HepG2 (cell line): ENCODE results near the gene CRKL. TPM values are rescaled to one million over a fixed set of nuclear protein-coding genes. Genes with fewer than 3 reads are reported as not detected.

ENCODE experiments used
- ATAC-seq: fragments of 200-7000 bp; cut with Tn5 transposase; 3 replicates; pipeline ENCODE4 v1.9.1; 2020; ENCODE audit warnings: mild to moderate bottlenecking, moderate library complexity
- BruUV-seq: library from RNA; stranded (reverse); fragments of 400-500 nt; replicated peaks from 2 replicates; lab custom pipeline; 2021; lab: Mats Ljungman, UMichigan
- CTCF ChIA-PET: fragments of 300-600 bp; formaldehyde crosslinking; extraction: SDS; loops from one replicate; lab custom pipeline; 2021; ENCODE audit warnings: low total read pairs, inconsistent platforms, low intra/inter-chr PET ratio; lab: Yijun Ruan, JAX
- POLR2A ChIA-PET: fragments of 350-600 bp; sonication (Branson Sonifier 250); formaldehyde crosslinking; loops from one replicate; lab custom pipeline; 2020; ENCODE audit warnings: antibody characterized with exemption, inconsistent platforms; lab: Yijun Ruan, JAX
- DNase-seq: peaks from one replicate; pipeline ENCODE4 v3.0.0-alpha.2; 2015; ENCODE audit warnings: low spot score
- FAIRE-seq: peaks from 3 replicates; lab custom pipeline; 2011; peaks lifted over from hg19 to GRCh38; lab: Jason Lieb, UNC
- H2AFZ ChIP-seq: one replicate; pipeline ENCODE4 v1.6.1; 2011; ENCODE audit warnings: low read length, inconsistent platforms
- H3K27ac ChIP-seq: fragments of 300-600 bp; 3 replicates; pipeline ENCODE4 v1.8.0; 2011; ENCODE audit warnings: mixed run types, mild to moderate bottlenecking, mixed read lengths, low read length, inconsistent platforms; ENCODE audit not compliant: insufficient read depth; ENCODE audit errors: extremely low read length
- H3K27me3 ChIP-seq, 2 experiments: fragments of 200-600 bp in 1 of 2; 2 replicates in 1 of 2; 3 replicates in 1 of 2; pipeline versions ENCODE4 v1.6.0 to v1.8.0; 2011; ENCODE audit warnings: low read length in 2 of 2, mild to moderate bottlenecking in 2 of 2, moderate library complexity in 2 of 2, inconsistent platforms in 1 of 2; ENCODE audit not compliant: insufficient read depth in 2 of 2, control insufficient read depth in 1 of 2
- H3K36me3 ChIP-seq, 2 experiments: fragments of 200-600 bp in 1 of 2; replicated peaks in 1 of 2; 2 replicates in 1 of 2; 3 replicates in 1 of 2; pipeline versions ENCODE4 v1.5.1 to v1.8.0; 2011; ENCODE audit warnings: low read length in 2 of 2, inconsistent platforms in 1 of 2; ENCODE audit not compliant: insufficient read depth in 2 of 2, control insufficient read depth in 1 of 2
- H3K4me1 ChIP-seq: 2 replicates; pipeline ENCODE4 v1.5.1; 2012; ENCODE audit warnings: low read length, inconsistent platforms; ENCODE audit not compliant: insufficient read depth
- H3K4me2 ChIP-seq: 2 replicates; pipeline ENCODE4 v1.6.0; 2011; ENCODE audit warnings: low read depth, low read length, inconsistent platforms
- H3K4me3 ChIP-seq, 3 experiments: fragments of 200-600 bp in 1 of 3; sonication (generic), shearing (Covaris generic) in 1 of 3; replicated peaks in 1 of 3; 2 replicates each; pipeline ENCODE4 v1.5.1; 2011 to 2016; ENCODE audit warnings: low read length in 3 of 3, inconsistent platforms in 2 of 3, low read depth in 2 of 3, mild to moderate bottlenecking in 2 of 3, control low read depth in 1 of 3, mixed read lengths in 1 of 3; ENCODE audit not compliant: insufficient read depth in 1 of 3
- H3K79me2 ChIP-seq: one replicate; pipeline ENCODE4 v1.6.1; 2011; ENCODE audit warnings: low read length, inconsistent platforms; ENCODE audit not compliant: insufficient read depth
- H3K9ac ChIP-seq: 2 replicates; pipeline ENCODE4 v1.6.0; 2011; ENCODE audit warnings: mild to moderate bottlenecking, low read depth, low read length, inconsistent platforms; ENCODE audit not compliant: insufficient read depth
- H3K9me3 ChIP-seq: 2 replicates; pipeline ENCODE4 v1.5.1; 2012; ENCODE audit warnings: mild to moderate bottlenecking, low read length
- H4K20me1 ChIP-seq: 2 replicates; pipeline ENCODE4 v1.6.0; 2011; ENCODE audit warnings: inconsistent platforms, mild to moderate bottlenecking, low read length, moderate library complexity; ENCODE audit not compliant: insufficient read depth
- AGO2 ChIP-seq: fragments of 200-400 bp; formaldehyde crosslinking; optimal IDR thresholded peaks from 2 replicates; pipeline ENCODE3; 2017; ENCODE audit warnings: mild to moderate bottlenecking, low read depth, low read length, moderate library complexity
- AKAP8 ChIP-seq: sonication (generic); formaldehyde crosslinking; IDR thresholded peaks from 2 replicates; pipeline ENCODE4 v1.5.1; 2020; ENCODE audit warnings: mild to moderate bottlenecking, missing genetic modification reagents
- ARID4A ChIP-seq: sonication (generic); formaldehyde crosslinking; IDR thresholded peaks from 2 replicates; pipeline ENCODE4 v1.5.0; 2020; ENCODE audit warnings: mild to moderate bottlenecking, missing genetic modification reagents, borderline replicate concordance
- HMG20B ChIP-seq: conservative IDR thresholded peaks from 2 replicates; pipeline ENCODE4 v1.6.1; 2016; ENCODE audit warnings: missing genetic modification reagents, missing compliant biosample characterization
- PAWR ChIP-seq: sonication (generic); formaldehyde crosslinking; IDR thresholded peaks from 2 replicates; pipeline ENCODE4 v1.4.0; 2020; ENCODE audit warnings: missing genetic modification reagents, mild to moderate bottlenecking, borderline replicate concordance
- RBFOX2 ChIP-seq: fragments of 200-400 bp; formaldehyde crosslinking; IDR thresholded peaks from 2 replicates; pipeline ENCODE4 v1.6.1; 2017; ENCODE audit warnings: low read depth, mild to moderate bottlenecking, low read length
- SIN3B ChIP-seq: fragments of 150-350 bp; IDR thresholded peaks from 2 replicates; pipeline ENCODE4 v1.6.1; 2014; ENCODE audit warnings: low read length
- WGBS: methylation state at CpG from one replicate; pipeline ENCODE4 v1.1.6; 2017; ENCODE audit warnings: low lambda C conversion rate; 5-methylcytosine and 5-hydroxymethylcytosine counted together
- in situ Hi-C: cut with HindIII; loops from 2 replicates; pipeline ENCODE4 v1.10.0; 2017; ENCODE audit warnings: low pct_unique_long_range_greater_than_20kb; ENCODE audit not compliant: extremely low pct_ligation_motif_present
- intact Hi-C: fragments of 100-400 bp; cut with micrococcal nuclease; formaldehyde crosslinking; loops from one replicate; pipeline ENCODE4 v1.10.0; 2022; ENCODE audit not compliant: unreplicated experiment
- polyA plus RNA-seq, 8 experiments: library from polyadenylated mRNA; depleted of rRNA in 3 of 8; stranded (reverse) in 7 of 8; unstranded in 1 of 8; fragments of >200 nt; fragmentation: Illumina TruSeq in 4 of 8; extraction: Trizol in 4 of 8; gene quantifications; 2 replicates each; pipeline versions ENCODE4 v1.2.1 to v1.2.3, GENCODE V29; 2011 to 2016; ENCODE audit warnings: low read depth in 4 of 8, missing spikeins in 1 of 8, mixed read lengths in 1 of 8; ENCODE audit not compliant: insufficient read depth in 1 of 8
- total RNA-seq, 5 experiments: library from RNA; depleted of rRNA; stranded (reverse); fragments of >200 nt; fragmentation: Illumina TruSeq; extraction: Trizol; gene quantifications; 2 replicates each; pipeline ENCODE4 v1.2.3, GENCODE V29; 2016; ENCODE audit warnings: low read depth in 1 of 5

The CRKL gene
- total and polyA plus RNA-seq, 2 of the 13 experiments (the other 11 are each of a cell fraction or from before 2014, with no cell fraction given) = 37.4 to 60.6 TPM

DNA sequence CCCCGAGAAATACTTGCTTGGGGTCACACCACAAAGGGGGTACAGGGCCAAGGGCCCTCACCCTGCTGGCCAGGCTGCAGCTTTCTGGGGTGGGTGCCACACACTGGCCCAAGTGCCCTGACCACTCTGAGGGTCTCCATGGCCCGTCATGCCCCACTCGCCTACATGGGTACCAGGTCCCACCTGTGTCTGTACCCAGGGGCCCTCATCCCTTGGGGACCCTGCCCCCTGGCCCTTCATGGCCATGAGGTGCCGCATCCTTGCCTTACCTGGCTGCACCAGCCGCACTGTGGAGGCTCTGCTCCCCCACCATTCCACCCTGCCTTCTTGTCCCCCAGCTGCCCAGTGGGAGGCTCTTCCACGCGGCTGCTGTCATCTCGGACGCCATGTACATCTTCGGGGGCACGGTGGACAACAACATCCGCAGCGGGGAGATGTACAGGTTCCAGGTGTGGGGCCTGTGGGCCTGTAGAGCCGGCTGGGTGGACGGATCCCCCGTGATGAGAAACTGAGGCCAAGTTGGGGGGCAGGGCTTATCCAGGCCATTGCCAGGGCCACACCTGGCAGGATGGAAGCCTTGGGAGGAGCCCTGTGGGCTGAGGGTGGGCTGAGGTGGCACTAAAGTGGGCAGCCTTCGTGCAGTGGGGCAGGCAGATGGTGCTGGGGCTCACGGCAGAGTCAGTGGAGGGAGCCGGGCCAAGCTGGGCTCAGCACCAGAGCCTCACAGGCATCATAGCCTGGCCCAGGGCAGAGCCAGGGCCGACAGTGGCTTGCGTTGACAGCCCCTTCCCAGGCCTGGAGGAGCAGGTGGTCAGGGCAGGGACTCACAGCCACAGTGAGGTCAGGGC is 75.5 kb downstream of the CRKL start:
- no peak overlapping the region for H2AFZ ChIP-seq
- POLR2A ChIA-PET = interaction anchor here (2.8 kb wide), 1 partner anchor 11 kb away, joined by 16 read pairs; the partner anchor contains the start of gene LZTR1
- ATAC-seq (no peak), DNase-seq (no peak), FAIRE-seq (no peak)
- 93% methylated on average over 14 of the region's 21 CpGs for WGBS
- no peaks in the 10 kb centered on the region for H3K9me3 ChIP-seq
- no peak overlapping the region for H3K4me2 ChIP-seq
- CTCF ChIA-PET = no interaction called here
- H3K27me3 ChIP-seq = no peaks in the 10 kb centered on the region
- in situ Hi-C loops (no loop called here), intact Hi-C loops (no loop called here)
- H3K27ac ChIP-seq = no peak overlapping the region
- H3K9ac ChIP-seq = no peak overlapping the region
- TF ChIP-seq AKAP8 (CRISPR knock-in tag) (no peak), RBFOX2 (peak; percentile 56; the same call in 1 of the 2 replicates), PAWR (CRISPR knock-in tag) (no peak), HMG20B (no peak), SIN3B (no peak), AGO2 (peak; percentile 37), ARID4A (CRISPR knock-in tag) (no peak)
- H3K4me3 ChIP-seq = no peak overlapping the region
- H3K79me2 ChIP-seq = no peaks in the 10 kb centered on the region
- no peaks in the 10 kb centered on the region for H4K20me1 ChIP-seq
- peaks cover 3 to 37% of the 10 kb centered on the region in 2 experiments for H3K36me3 ChIP-seq
- H3K4me1 ChIP-seq = no peaks in the 10 kb centered on the region
- no TSS peak for BruUV-seq
